SHP77 (cell line): Measurements from ENCODE around the gene PRSS38.

Experiments used
- DNase-seq, 2 experiments: peaks; one replicate each; lab custom pipeline; 2025; lab: John Stamatoyannopoulos, UW

The PRSS38 gene

GRCh38 chr1:227793079-227793947, 22.2 kb upstream of the PRSS38 start:
- no peak for DNase-seq

GRCh38 chr1:227793948-227794816, 21.3 kb upstream of the PRSS38 start:
- DNase-seq, result no peak

- no peak for DNase-seq
These were observed 20.7 kb upstream of the PRSS38 start for GRCh38 chr1:227794817-227795192.

- no peak for DNase-seq
These were observed 19.7 kb upstream of the PRSS38 start for GRCh38 chr1:227795732-227796131.

- DNase-seq, result no peak
These were observed 19.0 kb upstream of the PRSS38 start for GRCh38 chr1:227796359-227796915.

GRCh38 chr1:227797144-227797543, 18.3 kb upstream of the PRSS38 start:
- no peak for DNase-seq

GRCh38 chr1:227797625-227798024, 17.9 kb upstream of the PRSS38 start:
- no peak for DNase-seq

- DNase-seq, result no peak
These were observed 17.2 kb upstream of the PRSS38 start for GRCh38 chr1:227798078-227798802.

GRCh38 chr1:227799756-227800155, 15.7 kb upstream of the PRSS38 start:
- DNase-seq, result no peak

- no peak for DNase-seq
These were observed 11.5 kb upstream of the PRSS38 start for GRCh38 chr1:227803933-227804332.

- no peak for DNase-seq
These were observed 9.8 kb upstream of the PRSS38 start for GRCh38 chr1:227805606-227806197.

- DNase-seq, result no peak
These were observed 6.9 kb upstream of the PRSS38 start for GRCh38 chr1:227808566-227808965.

- no peak for DNase-seq
These were observed 6.4 kb upstream of the PRSS38 start for GRCh38 chr1:227809026-227809425.

GRCh38 chr1:227813962-227814361, 1.5 kb upstream of the PRSS38 start:
- DNase-seq, result no peak

- DNase-seq, result peak; percentile 19 to 28
These were observed 1.4 kb downstream of the PRSS38 start for GRCh38 chr1:227816750-227817446.

- DNase-seq, result no peak
These were observed 8.1 kb downstream of the PRSS38 start for GRCh38 chr1:227823537-227823936.

GRCh38 chr1:227824204-227824603, 8.7 kb downstream of the PRSS38 start:
- DNase-seq, result no peak

- no peak for DNase-seq
These were observed 13.3 kb downstream of the PRSS38 start for GRCh38 chr1:227828786-227829185.

GRCh38 chr1:227838181-227838580, 22.7 kb downstream of the PRSS38 start:
- no peak for DNase-seq

GRCh38 chr1:227841096-227841495, 25.6 kb downstream of the PRSS38 start:
- DNase-seq, result no peak
